B cell (primary cell): ENCODE results near the gene MAP4K2. TPM values are rescaled to one million over a fixed set of nuclear protein-coding genes. Genes with fewer than 3 reads are reported as not detected.

Experiments
- ATAC-seq: fragments of 200-7000 bp; cut with Tn5 transposase; one replicate; pipeline ENCODE4 v1.10.0; 2021; ENCODE audit warnings: low read depth, mild to moderate bottlenecking, moderate number of reproducible peaks, moderate library complexity
- CTCF ChIA-PET: fragments of 350-600 bp; sonication (Branson Sonifier 250); formaldehyde crosslinking; loops from one replicate; lab custom pipeline; 2021; ENCODE audit warnings: antibody characterized with exemption, inconsistent platforms; lab: Charles Lee
- POLR2A ChIA-PET: fragments of 350-600 bp; sonication (Branson Sonifier 250); formaldehyde crosslinking; loops from one replicate; lab custom pipeline; 2021; ENCODE audit warnings: antibody characterized with exemption; lab: Charles Lee
- DNase-seq: peaks from one replicate; pipeline ENCODE4 v3.0.0; 2013
- H2AFZ ChIP-seq: 2 replicates; pipeline ENCODE4 v1.6.1; 2012; ENCODE audit warnings: mild to moderate bottlenecking, low read depth, low read length; ENCODE audit not compliant: insufficient read depth, poor library complexity, severe bottlenecking
- H3K27ac ChIP-seq, 2 donors: 1 replicate in 1 of 2; 2 replicates in 1 of 2; pipeline ENCODE4 v1.5.1; 2012 to 2013; ENCODE audit warnings: low read length in 2 of 2, mild to moderate bottlenecking in 2 of 2, moderate library complexity in 1 of 2
- H3K27me3 ChIP-seq, 4 experiments: fragments of 200-600 bp in 1 of 4; sonication (generic) in 1 of 4; replicated peaks in 1 of 4; 1 replicate in 2 of 4; 2 replicates in 2 of 4; pipeline versions ENCODE4 v1.6.1 to v1.7.0; 2013 to 2016; ENCODE audit warnings: low read length in 3 of 4, mild to moderate bottlenecking in 2 of 4, mixed read lengths in 1 of 4, moderate library complexity in 1 of 4; ENCODE audit not compliant: insufficient read depth in 4 of 4, control insufficient read depth in 3 of 4; ENCODE audit errors: control extremely low read depth in 1 of 4
- H3K36me3 ChIP-seq, 2 experiments: replicated peaks in 1 of 2; 1 replicate in 1 of 2; 2 replicates in 1 of 2; pipeline versions ENCODE4 v1.6.1 to v1.7.1; 2013; ENCODE audit warnings: low read length in 1 of 2; ENCODE audit not compliant: insufficient read depth in 2 of 2, control insufficient read depth in 1 of 2; ENCODE audit errors: control extremely low read depth in 1 of 2, extremely low read depth in 1 of 2
- H3K4me1 ChIP-seq, 2 donors: fragments of 200-600 bp in 1 of 2; sonication (generic) in 1 of 2; 1 replicate in 1 of 2; 2 replicates in 1 of 2; pipeline versions ENCODE4 v1.5.1 to v1.6.1; 2013 to 2017; ENCODE audit warnings: low read length in 2 of 2; ENCODE audit not compliant: control insufficient read depth in 2 of 2, insufficient read depth in 2 of 2
- H3K4me2 ChIP-seq: replicated peaks from 2 replicates; pipeline ENCODE3; 2012; ENCODE audit warnings: mild to moderate bottlenecking, low read depth, low read length; ENCODE audit not compliant: poor library complexity, severe bottlenecking
- H3K4me3 ChIP-seq, 5 experiments: fragments of 200-600 bp in 1 of 5; sonication (generic) in 1 of 5; 1 replicate in 3 of 5; 2 replicates in 2 of 5; pipeline versions ENCODE4 v1.5.1 to v1.7.0; 2011 to 2016; ENCODE audit warnings: low read length in 4 of 5, mild to moderate bottlenecking in 4 of 5, low read depth in 2 of 5, control low read depth in 1 of 5, moderate library complexity in 1 of 5; ENCODE audit not compliant: insufficient read depth in 1 of 5; ENCODE audit errors: control extremely low read depth in 1 of 5, extremely low read depth in 1 of 5
- H3K79me2 ChIP-seq: fragments of 200-600 bp; sonication (generic); one replicate; pipeline ENCODE4 v1.6.0; 2016; ENCODE audit warnings: low read length; ENCODE audit not compliant: control insufficient read depth, insufficient read depth
- H3K9ac ChIP-seq: fragments of 200-600 bp; sonication (generic); 2 replicates; pipeline ENCODE4 v1.6.1; 2017; ENCODE audit warnings: mild to moderate bottlenecking, low read length, moderate library complexity
- H3K9me3 ChIP-seq, 3 donors: one replicate each; pipeline versions ENCODE4 v1.6.1 to v1.7.1; 2013; ENCODE audit warnings: low read length in 2 of 3; ENCODE audit not compliant: control insufficient read depth in 2 of 3, insufficient read depth in 1 of 3; ENCODE audit errors: control extremely low read depth in 1 of 3
- H4K20me1 ChIP-seq: 2 replicates; pipeline ENCODE4 v1.6.0; 2012; ENCODE audit warnings: mild to moderate bottlenecking, low read length; ENCODE audit not compliant: insufficient read depth, control insufficient read depth, poor library complexity, severe bottlenecking
- H3K27ac Mint-ChIP-seq: one replicate; pipeline ENCODE4 v1.8.0; 2021; ENCODE audit warnings: mixed read lengths
- H3K27me3 Mint-ChIP-seq: one replicate; pipeline ENCODE4 v1.8.0; 2021; ENCODE audit warnings: mixed read lengths
- H3K4me1 Mint-ChIP-seq: one replicate; pipeline ENCODE4 v1.8.0; 2021; ENCODE audit warnings: mixed read lengths
- H3K4me3 Mint-ChIP-seq: one replicate; pipeline ENCODE4 v1.8.0; 2021; ENCODE audit warnings: mixed read lengths
- H3K9me3 Mint-ChIP-seq: one replicate; pipeline ENCODE4 v1.8.0; 2022; ENCODE audit warnings: mixed read lengths; ENCODE audit not compliant: insufficient read depth
- CTCF ChIP-seq: fragments of 200-600 bp; IDR thresholded peaks from one replicate; pipeline ENCODE4 v1.8.0; 2022; ENCODE audit warnings: antibody characterized with exemption, mild to moderate bottlenecking
- EZH2 ChIP-seq: IDR thresholded peaks from 2 replicates; pipeline ENCODE4 v1.6.1; 2012; ENCODE audit warnings: borderline replicate concordance, low read depth, mild to moderate bottlenecking, moderate library complexity, low read length; ENCODE audit not compliant: insufficient read depth, poor library complexity, severe bottlenecking
- WGBS: methylation state at CpG from one replicate; pipeline ENCODE4 v1.1.5; 2013; ENCODE audit warnings: missing lambda C conversion rate; ENCODE audit not compliant: insufficient coverage; 5-methylcytosine and 5-hydroxymethylcytosine counted together
- intact Hi-C: fragments of 100-400 bp; cut with micrococcal nuclease; formaldehyde crosslinking; loops from one replicate; pipeline ENCODE4 v1.10.0; 2022
- polyA plus RNA-seq: library from polyadenylated mRNA; depleted of rRNA; stranded (reverse); fragments of >200 nt; gene quantifications from 2 replicates; pipeline ENCODE4 v1.2.3, GENCODE V29; 2012
- total RNA-seq, 2 donors: library from RNA; stranded (reverse); fragments of 120-200 nt in 1 of 2; gene quantifications; 1 replicate in 1 of 2; 2 replicates in 1 of 2; pipeline versions ENCODE4 v1.2.3 to v1.2.4, GENCODE V29; 2013 to 2022

The MAP4K2 gene
- total and polyA plus RNA-seq, 2 donors (not counting 1 experiment from before 2014, with no cell fraction given), result 118 to 163 TPM

DNA sequence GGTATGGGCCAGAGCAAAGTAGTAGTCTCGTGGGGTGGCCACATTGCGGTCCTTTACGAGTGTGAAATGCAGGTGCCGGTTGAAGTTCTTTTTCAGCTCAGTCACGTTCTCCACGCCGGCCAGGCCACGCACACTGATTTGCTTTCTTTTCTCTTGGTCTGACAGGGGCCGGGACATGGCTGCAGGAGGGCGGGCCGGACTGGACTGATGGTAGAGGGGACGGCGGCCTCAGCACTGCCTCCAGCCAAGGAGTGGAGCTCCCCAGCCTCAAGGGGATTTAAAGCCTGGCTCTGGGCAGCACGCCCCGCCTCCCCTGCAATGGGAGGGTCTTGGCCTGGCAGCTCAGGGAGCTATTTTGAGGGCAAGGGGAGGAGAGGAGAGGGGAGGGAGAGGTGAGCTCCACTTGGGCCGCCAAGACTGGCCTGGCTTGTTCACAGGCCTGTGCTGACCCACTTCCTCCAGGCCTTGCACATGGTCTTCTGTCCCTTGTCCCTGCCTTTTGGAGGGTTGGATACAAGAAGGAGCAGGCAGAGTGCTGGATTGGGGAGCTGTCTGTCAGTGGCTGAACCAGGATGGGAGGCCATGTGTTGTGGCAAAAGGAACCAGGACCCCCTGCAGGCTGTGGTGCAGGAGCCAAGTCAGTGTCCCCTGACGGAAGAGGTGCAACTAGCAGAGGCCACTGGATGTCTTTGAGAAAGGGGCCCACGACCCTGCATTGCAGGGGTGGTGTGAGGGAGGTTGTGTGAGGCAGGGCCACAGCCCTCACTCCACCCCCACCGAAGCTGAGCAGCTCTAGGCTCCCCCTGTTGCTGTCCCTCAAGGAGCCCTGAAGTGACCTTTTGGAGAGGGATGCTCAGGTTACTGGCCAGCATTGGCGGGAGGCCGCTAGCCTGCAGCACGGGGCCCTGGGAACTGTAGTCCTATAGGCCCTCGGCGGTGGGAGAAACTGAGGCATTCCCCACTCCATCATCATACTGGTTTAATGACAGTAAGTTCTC is 43.0 kb downstream of the MAP4K2 start, which contains the start of gene PYGM:
PYGM (minus strand) TSS at position 253 of the 998 bp plus-strand sequence; CDS start at position 177, 76 bp downstream.
- peak within 1 kb of the TSS; percentile 22 for H3K4me2 ChIP-seq
- H3K4me1 ChIP-seq, result peaks cover 54 to 69% of the 10 kb centered on the region in 2 donors
- peaks cover 61% of the 10 kb centered on the region for H3K4me1 Mint-ChIP-seq
- no peak for TF ChIP-seq CTCF
- no peak for TF ChIP-seq EZH2
- no peak within 1 kb of the TSS for H3K4me3 ChIP-seq
- POLR2A ChIA-PET, result interaction anchor here (0.6 to 8.8 kb wide), 5 partner anchors 12 to 60 kb away, joined by 3 to 175 read pairs (median 6); partner anchors contain the start of genes RASGRP2 and SF1
- no peak within 1 kb of the TSS for H3K9ac ChIP-seq
- peak within 1 kb of the TSS; percentile 91 for H3K27ac Mint-ChIP-seq
- H3K27me3 Mint-ChIP-seq, result no peaks in the 10 kb centered on the region
- H3K9me3 Mint-ChIP-seq, result no peaks in the 10 kb centered on the region
- no peak within 1 kb of the TSS for H2AFZ ChIP-seq
- H4K20me1 ChIP-seq, result peaks cover 13% of the 10 kb centered on the region
- CTCF ChIA-PET, result interaction anchor here (0.6 to 1.4 kb wide), 7 partner anchors 10 to 26 kb away, joined by 3 to 7 read pairs (median 5); no protein-coding TSS in a partner anchor
- H3K9me3 ChIP-seq, result no peaks in the 10 kb centered on the region
- H3K27ac ChIP-seq, result peak within 1 kb of the TSS; percentile 49 to 53
- DNase-seq, result no peak
- ATAC-seq, result no peak
- no peak within 1 kb of the TSS for H3K4me3 Mint-ChIP-seq
- peaks cover 0 to 39% of the 10 kb centered on the region in 2 experiments for H3K36me3 ChIP-seq
- peaks cover 61% of the 10 kb centered on the region for H3K79me2 ChIP-seq
- intact Hi-C loops, result no loop called here
- H3K27me3 ChIP-seq, result no peaks in the 10 kb centered on the region
- WGBS, result 88% methylated on average over 15 of the region's 24 CpGs
